Measurements from ENCODE around the gene PCLO. TPM values are rescaled to one million over a fixed set of nuclear protein-coding genes. Genes with fewer than 3 reads are reported as not detected.
A peak's percentile ranks its signal among the peaks of the same experiment; 100 is the strongest.

Gene PCLO
- total RNA-seq, 6 donors from 2014 or later: 3.0 to 19.8 (median 8.6) TPM

GRCh38 chr7:82821037-82821436 is 341.6 kb downstream of the PCLO start:
- TF ChIP-seq CTCF (IDR thresholded peaks at IDR 0.05) (no peak), EP300 (IDR thresholded peaks at IDR 0.05) (no peak), POLR2AphosphoS5 (IDR thresholded peaks at IDR 0.05) (no peak), POLR2A (IDR thresholded peaks at IDR 0.05) (no peak)
- no peaks in the 10 kb centered on the region for H3K36me3 ChIP-seq
- no peaks in the 10 kb centered on the region for H3K4me1 ChIP-seq
- DNase-seq (no peak), ATAC-seq (ENCODE audit: low FRiP score in 2 of 2) (no peak)
- H3K27ac ChIP-seq: no peak overlapping the region
- no peak overlapping the region for H3K4me3 ChIP-seq
- H3K9me3 ChIP-seq: no peaks in the 10 kb centered on the region
- 90% methylated on average over 1 of the region's 1 CpG; no CpG with 5 or more reads in 1 of the 2 donors for WGBS, 2 donors
- H3K27me3 ChIP-seq: no peaks in the 10 kb centered on the region

DNA sequence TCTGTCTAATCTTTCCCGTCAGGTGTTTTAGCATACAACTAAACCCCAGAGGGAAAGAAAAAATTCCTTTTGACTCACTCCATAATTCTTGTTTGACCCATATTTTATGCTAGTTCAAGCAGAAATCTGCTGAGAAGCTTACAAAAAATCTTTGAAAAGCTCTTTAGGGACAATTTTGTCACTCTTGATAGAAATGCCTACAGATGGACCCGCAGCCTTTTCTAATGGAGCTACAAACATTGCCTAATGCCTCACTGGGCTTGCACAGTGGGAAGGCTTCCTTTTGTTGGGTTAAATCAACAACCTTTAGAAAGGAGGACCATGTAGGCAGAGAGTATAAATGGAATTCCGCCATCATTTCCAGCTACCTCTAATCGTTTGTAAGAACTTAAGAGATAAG is 344.5 kb downstream of the PCLO start:
- no peak for DNase-seq
- Histone ChIP-seq H3K4me3 (no peak overlapping the region), H3K9me3 (no peaks in the 10 kb centered on the region), H3K36me3 (no peaks in the 10 kb centered on the region), H3K27ac (no peak overlapping the region), H3K27me3 (no peaks in the 10 kb centered on the region), H3K4me1 (no peaks in the 10 kb centered on the region)
- 72 to 80% methylated on average over 4 of the region's 4 CpGs for WGBS, 2 donors
- no peak for ATAC-seq (ENCODE audit: low FRiP score in 2 of 2)
- no peak for TF ChIP-seq CTCF (IDR thresholded peaks at IDR 0.05)
- TF ChIP-seq EP300 (IDR thresholded peaks at IDR 0.05): no peak
- TF ChIP-seq POLR2A (IDR thresholded peaks at IDR 0.05): no peak
- no peak for TF ChIP-seq POLR2AphosphoS5 (IDR thresholded peaks at IDR 0.05)

GRCh38 chr7:82816272-82816671 is 346.4 kb downstream of the PCLO start:
- no peaks in the 10 kb centered on the region for H3K4me1 ChIP-seq
- no peaks in the 10 kb centered on the region for H3K9me3 ChIP-seq
- H3K27me3 ChIP-seq: no peaks in the 10 kb centered on the region
- no peak overlapping the region for H3K4me3 ChIP-seq
- no peaks in the 10 kb centered on the region for H3K36me3 ChIP-seq
- no peak for TF ChIP-seq CTCF (IDR thresholded peaks at IDR 0.05)
- TF ChIP-seq POLR2AphosphoS5 (IDR thresholded peaks at IDR 0.05): no peak
- TF ChIP-seq EP300 (IDR thresholded peaks at IDR 0.05): no peak
- TF ChIP-seq POLR2A (IDR thresholded peaks at IDR 0.05): no peak
- no peak for DNase-seq
- no peak overlapping the region for H3K27ac ChIP-seq
- no peak for ATAC-seq (ENCODE audit: low FRiP score in 2 of 2)

GRCh38 chr7:82810558-82811259 is 352.0 kb downstream of the PCLO start:
- Histone ChIP-seq H3K27me3 (no peaks in the 10 kb centered on the region), H3K4me3 (no peak overlapping the region), H3K27ac (no peak overlapping the region), H3K4me1 (no peaks in the 10 kb centered on the region), H3K9me3 (no peaks in the 10 kb centered on the region), H3K36me3 (no peaks in the 10 kb centered on the region)
- DNase-seq (no peak), ATAC-seq (ENCODE audit: low FRiP score in 2 of 2) (peak in 1 of 2 donors; percentile 69)
- TF ChIP-seq POLR2AphosphoS5 (IDR thresholded peaks at IDR 0.05) (no peak), POLR2A (IDR thresholded peaks at IDR 0.05) (no peak), CTCF (IDR thresholded peaks at IDR 0.05) (peak in 4 of 6 experiments; percentile 12 to 45 (median 34))
- WGBS, 2 donors: 10 to 17% methylated on average over 4 of the region's 4 CpGs

DNA sequence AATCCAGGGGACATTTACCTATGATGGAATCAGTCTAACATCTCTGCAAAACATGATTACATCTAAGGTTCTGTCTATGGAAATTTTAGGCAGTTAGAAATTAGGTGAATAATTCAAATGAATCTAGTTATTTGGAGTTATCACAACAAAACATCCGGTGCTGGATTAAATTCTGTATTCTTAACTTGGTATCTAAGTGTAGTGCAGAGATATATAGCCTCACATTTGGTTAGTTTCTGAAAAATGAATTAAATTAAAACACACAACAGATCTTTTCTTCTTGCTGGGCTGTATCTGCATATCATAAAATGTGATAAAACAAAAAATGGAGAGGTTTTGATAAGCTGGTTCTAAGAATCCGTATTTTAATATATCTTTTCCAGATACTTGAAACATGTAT is 354.1 kb downstream of the PCLO start:
- no peaks in the 10 kb centered on the region for H3K4me1 ChIP-seq
- no peak for DNase-seq
- no peaks in the 10 kb centered on the region for H3K27me3 ChIP-seq
- no peaks in the 10 kb centered on the region for H3K36me3 ChIP-seq
- no peak overlapping the region for H3K27ac ChIP-seq
- H3K9me3 ChIP-seq: no peaks in the 10 kb centered on the region
- H3K4me3 ChIP-seq: no peak overlapping the region
- TF ChIP-seq CTCF (IDR thresholded peaks at IDR 0.05): no peak
- TF ChIP-seq POLR2A (IDR thresholded peaks at IDR 0.05): no peak
- 76 to 82% methylated on average over 2 of the region's 2 CpGs for WGBS, 2 donors
- no peak for ATAC-seq (ENCODE audit: low FRiP score in 2 of 2)
